MCF 10A (cell line): Measurements from ENCODE around the gene KIF17. TPM values are rescaled to one million over a fixed set of nuclear protein-coding genes. Genes with fewer than 3 reads are reported as not detected.
A peak's percentile ranks its signal among the peaks of the same experiment; 100 is the strongest.

Experiments
- BruUV-seq: library from RNA; stranded (reverse); fragments of 400-500 nt; replicated peaks from 2 replicates; lab custom pipeline; 2021; lab: Mats Ljungman, UMichigan
- CTCF ChIA-PET: fragments of 300-600 bp; sonication (Branson Sonifier 250); formaldehyde crosslinking; extraction: SDS; loops from one replicate; lab custom pipeline; 2021; ENCODE audit warnings: antibody characterized with exemption, inconsistent platforms; lab: Yijun Ruan, JAX
- POLR2A ChIA-PET: fragments of 300-600, 350-650 bp; sonication (Branson Sonifier 250); formaldehyde crosslinking; extraction: SDS; loops from one replicate; lab custom pipeline; 2020; ENCODE audit warnings: antibody characterized with exemption, inconsistent platforms; lab: Yijun Ruan, JAX
- DNase-seq: peaks from one replicate; pipeline ENCODE4 v3.0.0-alpha.2; 2018; ENCODE audit not compliant: unreplicated experiment
- H3K27ac Mint-ChIP-seq: one replicate; pipeline ENCODE4 v1.8.0; 2022; ENCODE audit warnings: mild to moderate bottlenecking, low read depth, mixed read lengths; ENCODE audit not compliant: unreplicated experiment
- H3K27me3 Mint-ChIP-seq: one replicate; pipeline ENCODE4 v1.8.0; 2022; ENCODE audit warnings: mixed read lengths; ENCODE audit not compliant: insufficient read depth, unreplicated experiment
- H3K36me3 Mint-ChIP-seq: one replicate; pipeline ENCODE4 v1.8.0; 2022; ENCODE audit warnings: mild to moderate bottlenecking, moderate library complexity, mixed read lengths; ENCODE audit not compliant: insufficient read depth, unreplicated experiment
- H3K4me1 Mint-ChIP-seq: one replicate; pipeline ENCODE4 v1.8.0; 2022; ENCODE audit warnings: mixed read lengths; ENCODE audit not compliant: insufficient read depth, unreplicated experiment
- H3K4me3 Mint-ChIP-seq: one replicate; pipeline ENCODE4 v1.8.0; 2022; ENCODE audit warnings: mild to moderate bottlenecking, moderate library complexity, mixed read lengths; ENCODE audit not compliant: unreplicated experiment
- H3K9me3 Mint-ChIP-seq: one replicate; pipeline ENCODE4 v1.8.0; 2022; ENCODE audit warnings: mixed read lengths; ENCODE audit not compliant: unreplicated experiment
- intact Hi-C: fragments of 100-400 bp; cut with micrococcal nuclease; formaldehyde crosslinking; loops from 2 replicates; pipeline ENCODE4 v1.14.1; 2022
- total RNA-seq: library from RNA; stranded (reverse); gene quantifications from 2 replicates; pipeline ENCODE4 v1.2.3, GENCODE V29; 2022
- TF ChIP-seq, protein P1 (sequence below): fragments of 200-600 bp; IDR thresholded peaks from one replicate; pipeline ENCODE4 v1.8.0; 2022; ENCODE audit warnings: antibody characterized with exemption, mild to moderate bottlenecking; ENCODE audit not compliant: unreplicated experiment

Gene KIF17
- total RNA-seq, 1 experiment from 2014 or later: 0.19 TPM

GRCh38 chr1:20730690-20731056 lies 12.9 kb upstream of the KIF17 start:
- peaks cover 11% of the 10 kb centered on the region for H3K36me3 Mint-ChIP-seq
- no peak for DNase-seq
- H3K27me3 Mint-ChIP-seq: no peaks in the 10 kb centered on the region
- BruUV-seq: no TSS peak
- TF ChIP-seq, protein P1, sequence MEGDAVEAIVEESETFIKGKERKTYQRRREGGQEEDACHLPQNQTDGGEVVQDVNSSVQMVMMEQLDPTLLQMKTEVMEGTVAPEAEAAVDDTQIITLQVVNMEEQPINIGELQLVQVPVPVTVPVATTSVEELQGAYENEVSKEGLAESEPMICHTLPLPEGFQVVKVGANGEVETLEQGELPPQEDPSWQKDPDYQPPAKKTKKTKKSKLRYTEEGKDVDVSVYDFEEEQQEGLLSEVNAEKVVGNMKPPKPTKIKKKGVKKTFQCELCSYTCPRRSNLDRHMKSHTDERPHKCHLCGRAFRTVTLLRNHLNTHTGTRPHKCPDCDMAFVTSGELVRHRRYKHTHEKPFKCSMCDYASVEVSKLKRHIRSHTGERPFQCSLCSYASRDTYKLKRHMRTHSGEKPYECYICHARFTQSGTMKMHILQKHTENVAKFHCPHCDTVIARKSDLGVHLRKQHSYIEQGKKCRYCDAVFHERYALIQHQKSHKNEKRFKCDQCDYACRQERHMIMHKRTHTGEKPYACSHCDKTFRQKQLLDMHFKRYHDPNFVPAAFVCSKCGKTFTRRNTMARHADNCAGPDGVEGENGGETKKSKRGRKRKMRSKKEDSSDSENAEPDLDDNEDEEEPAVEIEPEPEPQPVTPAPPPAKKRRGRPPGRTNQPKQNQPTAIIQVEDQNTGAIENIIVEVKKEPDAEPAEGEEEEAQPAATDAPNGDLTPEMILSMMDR: no peak
- peaks cover 8% of the 10 kb centered on the region for H3K4me1 Mint-ChIP-seq
- H3K27ac Mint-ChIP-seq: no peak overlapping the region
- ChIA-PET CTCF (interaction anchor here (0.5 to 1.6 kb wide), 2 partner anchors 34 to 1132 kb away, joined by 3 to 4 read pairs; no protein-coding TSS in a partner anchor), POLR2A (interaction anchor here (1.1 kb wide), 1 partner anchor 31 kb away, joined by 3 read pairs; no protein-coding TSS in a partner anchor)
- intact Hi-C loops: no loop called here
- H3K4me3 Mint-ChIP-seq: peak overlapping the region; percentile 85
- no peaks in the 10 kb centered on the region for H3K9me3 Mint-ChIP-seq

DNA sequence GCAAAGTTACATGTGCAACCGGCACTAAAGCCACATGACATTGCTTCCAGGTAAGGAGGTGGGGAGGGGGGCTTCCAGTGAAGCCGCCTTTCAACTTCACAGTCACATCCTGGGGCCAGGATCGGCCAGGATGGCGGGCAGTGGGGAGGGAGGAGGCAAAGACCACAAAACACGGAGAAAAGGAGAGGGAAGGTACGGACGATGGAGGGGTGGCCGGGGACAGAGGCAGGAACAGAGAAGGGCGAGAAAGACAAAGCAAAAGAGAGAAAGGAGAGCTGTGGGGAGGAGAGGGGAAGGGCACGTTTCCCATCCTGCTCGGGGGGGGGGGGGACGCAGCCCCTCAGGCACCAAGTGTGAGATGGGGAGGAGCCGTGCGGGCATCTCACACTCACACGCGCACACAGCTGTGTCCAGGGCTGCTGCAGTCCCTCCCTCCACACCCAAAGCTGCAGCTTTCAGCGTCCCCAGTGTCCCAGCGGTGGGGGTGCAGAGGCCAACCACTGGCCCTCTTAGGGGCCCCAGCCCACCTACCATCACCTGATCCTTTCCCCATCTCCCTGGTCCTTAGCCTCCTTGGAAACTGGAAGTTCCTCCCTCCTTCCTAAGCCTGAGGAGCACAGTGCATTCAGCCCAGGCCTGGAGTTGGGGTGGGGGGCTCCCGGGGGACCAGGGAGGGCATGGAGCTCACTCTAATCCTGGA lies 12.3 kb upstream of the KIF17 start:
- BruUV-seq: no TSS peak
- intact Hi-C loops: no loop called here
- H3K4me3 Mint-ChIP-seq: peak overlapping the region; percentile 85
- peaks cover 11% of the 10 kb centered on the region for H3K36me3 Mint-ChIP-seq
- H3K4me1 Mint-ChIP-seq: peaks cover 8% of the 10 kb centered on the region
- no peak overlapping the region for H3K27ac Mint-ChIP-seq
- POLR2A ChIA-PET: interaction anchor here (1.1 kb wide), 1 partner anchor 31 kb away, joined by 3 read pairs; no protein-coding TSS in a partner anchor
- no peak for DNase-seq
- no peaks in the 10 kb centered on the region for H3K27me3 Mint-ChIP-seq
- H3K9me3 Mint-ChIP-seq: no peaks in the 10 kb centered on the region
- TF ChIP-seq, protein P1: no peak
- CTCF ChIA-PET: interaction anchor here (0.5 to 1.6 kb wide), 2 partner anchors 33 to 1132 kb away, joined by 3 to 4 read pairs; no protein-coding TSS in a partner anchor

DNA sequence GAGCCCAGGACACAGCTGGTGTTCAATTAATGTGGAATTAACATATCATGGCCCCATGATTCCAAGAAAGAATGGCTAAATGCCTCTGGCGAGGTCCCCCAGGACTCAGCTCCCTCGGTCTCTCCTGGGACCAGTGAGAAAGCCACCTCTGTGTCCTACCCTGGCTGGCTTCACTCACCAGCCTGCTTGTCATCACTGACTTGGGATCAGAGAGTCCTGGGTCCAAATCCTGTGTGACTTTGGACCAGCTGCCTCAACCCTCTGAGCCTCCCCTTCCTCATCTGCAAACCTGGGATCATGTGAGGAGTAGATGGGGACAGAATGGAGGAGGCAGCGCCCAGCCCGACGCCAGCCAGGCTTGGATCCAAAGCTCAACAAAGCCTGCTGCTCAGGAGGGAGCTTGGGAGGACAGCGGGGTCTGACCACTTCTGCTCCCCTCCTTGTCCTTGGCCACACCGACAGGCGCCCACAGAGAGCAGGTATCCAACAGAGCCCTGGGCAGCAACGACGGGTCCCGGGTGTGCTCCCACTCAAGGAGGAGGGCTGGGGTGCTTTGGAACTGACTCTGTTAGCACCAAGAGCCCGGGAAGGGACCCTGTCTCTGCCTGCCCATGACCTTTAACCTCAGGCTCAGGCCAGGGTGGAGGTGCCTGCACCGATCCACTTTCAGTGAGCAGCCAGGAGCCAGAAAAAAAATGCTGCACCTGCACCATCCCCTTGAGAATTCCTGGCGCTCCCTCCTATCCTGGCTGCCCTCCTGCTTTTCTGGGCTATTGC lies 11.5 kb upstream of the KIF17 start:
- H3K27me3 Mint-ChIP-seq: no peaks in the 10 kb centered on the region
- H3K36me3 Mint-ChIP-seq: peaks cover 15% of the 10 kb centered on the region
- peak overlapping the region; percentile 30 for H3K4me3 Mint-ChIP-seq
- TSS peak; percentile 7 for BruUV-seq
- H3K27ac Mint-ChIP-seq: no peak overlapping the region
- intact Hi-C loops: no loop called here
- H3K4me1 Mint-ChIP-seq: peaks cover 8% of the 10 kb centered on the region
- ChIA-PET CTCF (interaction anchor here (1.8 kb wide), 1 partner anchor 32 kb away, joined by 8 read pairs; no protein-coding TSS in a partner anchor), POLR2A (no interaction called here)
- DNase-seq: no peak
- TF ChIP-seq, protein P1: no peak
- no peaks in the 10 kb centered on the region for H3K9me3 Mint-ChIP-seq
